ENCODE results near the gene JMJD6. TPM values are rescaled to one million over a fixed set of nuclear protein-coding genes. Genes with fewer than 3 reads are reported as not detected.

JMJD6 gene
- total and polyA plus RNA-seq, 2 of the 8 experiments (the other 6 are each of a cell fraction or from before 2014, with no cell fraction given), result 8.6 to 18.6 TPM

DNA sequence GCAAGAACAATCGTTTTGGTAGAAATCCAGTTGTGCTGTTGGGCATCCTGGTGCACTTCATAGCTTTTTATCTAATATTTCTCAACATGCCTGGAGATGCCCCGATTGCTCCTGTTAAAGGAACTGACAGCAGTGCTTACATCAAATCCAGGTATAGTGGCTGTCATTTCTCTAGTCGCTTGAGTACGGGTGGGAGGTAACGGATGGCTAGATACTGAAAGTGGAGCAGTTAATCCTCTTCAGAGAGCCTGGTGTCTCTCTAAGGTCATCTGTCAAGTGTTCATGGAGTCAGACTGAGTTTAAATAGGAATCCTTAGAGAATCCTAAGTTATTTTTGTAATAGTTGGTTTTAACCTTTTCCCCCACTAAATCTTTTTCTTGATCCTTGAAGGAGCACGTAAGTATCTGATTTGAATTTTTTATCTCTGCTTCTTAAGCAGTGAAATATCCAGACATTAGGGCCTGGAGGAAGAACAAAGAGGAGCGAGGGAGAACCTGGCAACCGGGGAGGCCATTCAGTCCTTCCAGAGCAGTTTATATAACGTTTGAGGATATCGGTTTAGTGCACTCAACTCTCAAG is 48.7 kb upstream of the JMJD6 start (continued):
- TF ChIP-seq, protein P1, sequence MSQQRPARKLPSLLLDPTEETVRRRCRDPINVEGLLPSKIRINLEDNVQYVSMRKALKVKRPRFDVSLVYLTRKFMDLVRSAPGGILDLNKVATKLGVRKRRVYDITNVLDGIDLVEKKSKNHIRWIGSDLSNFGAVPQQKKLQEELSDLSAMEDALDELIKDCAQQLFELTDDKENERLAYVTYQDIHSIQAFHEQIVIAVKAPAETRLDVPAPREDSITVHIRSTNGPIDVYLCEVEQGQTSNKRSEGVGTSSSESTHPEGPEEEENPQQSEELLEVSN (IDR thresholded peaks at IDR 0.05), result no peak
- no peak for TF ChIP-seq RXRA (IDR thresholded peaks at IDR 0.05; ENCODE audit: insufficient read depth, low read depth, low read length)

All from H1 (cell line).